Fibroblast of skin of scalp (primary cell): ENCODE data around the gene FKBP15. TPM values are rescaled to one million over a fixed set of nuclear protein-coding genes. Genes with fewer than 3 reads are reported as not detected.
"Not testable (repeated sequence)": the region's sequence is repeated elsewhere in the genome, so short reads cannot be mapped to it uniquely, and the experiment has no call there.

Source experiments
- DNase-seq: peaks from one replicate; pipeline ENCODE4 v3.0.0-alpha.2; 2013
- polyA plus RNA-seq, 2 experiments: library from polyadenylated mRNA; unstranded; fragments of 120-200 nt; gene quantifications; one replicate each; pipeline ENCODE4 v1.2.1, GENCODE V29; 2013; ENCODE audit not compliant: insufficient read length in 2 of 2

FKBP15 gene
- polyA plus RNA-seq (2013, experiment 1 of 2; ENCODE audit: insufficient read length), result 22.4 TPM
- 24.5 TPM for polyA plus RNA-seq (2013, experiment 2 of 2; ENCODE audit: insufficient read length)

- DNase-seq, result peak; percentile 99
These were observed at the start of gene FKBP15, which contains the start of gene SLC31A1 for GRCh38 chr9:113221003-113221799. FKBP15 (minus strand) TSS chr9:113221277; CDS start chr9:113221243, 34 bp downstream. SLC31A1 (plus strand) TSS chr9:113221544; CDS start chr9:113256149, 34,605 bp downstream.

DNA sequence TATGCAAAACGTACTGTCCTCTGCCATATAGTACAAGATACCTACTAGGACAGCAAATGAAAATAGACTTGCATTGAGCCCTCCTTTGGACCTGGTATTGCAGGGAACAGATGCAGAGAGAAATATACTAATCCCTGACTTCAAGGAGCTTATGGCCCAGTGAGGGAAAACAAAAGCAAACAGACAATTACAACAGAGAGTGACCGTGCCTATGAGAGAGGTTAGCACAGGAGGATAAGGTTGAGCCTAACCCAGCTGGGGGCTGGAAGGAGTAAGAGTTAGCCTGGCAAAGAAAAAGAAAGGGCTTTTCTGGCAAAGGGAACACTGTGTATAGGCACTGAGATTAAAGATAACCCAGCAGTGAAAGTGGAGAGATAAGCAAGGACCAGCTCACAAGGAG is 48.8 kb upstream of the FKBP15 start:
- no peak for DNase-seq

DNA sequence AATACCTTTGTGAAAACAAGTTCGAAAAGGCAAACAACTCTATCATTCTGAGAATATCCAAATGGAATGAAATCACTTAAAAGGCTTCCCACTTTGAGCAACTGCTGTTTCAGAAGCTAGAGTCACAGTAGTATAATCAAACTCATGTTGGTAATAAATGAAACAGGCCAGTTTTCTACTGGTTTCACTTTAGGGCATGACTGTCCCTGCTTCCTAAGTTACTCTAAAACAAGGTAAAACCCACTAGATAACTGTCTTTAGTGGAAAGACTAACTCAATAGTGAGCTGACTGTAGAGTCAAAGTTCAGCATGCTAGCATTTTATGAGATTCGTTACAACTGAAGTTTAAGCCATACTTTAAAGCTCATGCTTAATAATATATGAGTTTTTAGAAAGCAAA is 48.3 kb upstream of the FKBP15 start:
- no peak for DNase-seq

DNA sequence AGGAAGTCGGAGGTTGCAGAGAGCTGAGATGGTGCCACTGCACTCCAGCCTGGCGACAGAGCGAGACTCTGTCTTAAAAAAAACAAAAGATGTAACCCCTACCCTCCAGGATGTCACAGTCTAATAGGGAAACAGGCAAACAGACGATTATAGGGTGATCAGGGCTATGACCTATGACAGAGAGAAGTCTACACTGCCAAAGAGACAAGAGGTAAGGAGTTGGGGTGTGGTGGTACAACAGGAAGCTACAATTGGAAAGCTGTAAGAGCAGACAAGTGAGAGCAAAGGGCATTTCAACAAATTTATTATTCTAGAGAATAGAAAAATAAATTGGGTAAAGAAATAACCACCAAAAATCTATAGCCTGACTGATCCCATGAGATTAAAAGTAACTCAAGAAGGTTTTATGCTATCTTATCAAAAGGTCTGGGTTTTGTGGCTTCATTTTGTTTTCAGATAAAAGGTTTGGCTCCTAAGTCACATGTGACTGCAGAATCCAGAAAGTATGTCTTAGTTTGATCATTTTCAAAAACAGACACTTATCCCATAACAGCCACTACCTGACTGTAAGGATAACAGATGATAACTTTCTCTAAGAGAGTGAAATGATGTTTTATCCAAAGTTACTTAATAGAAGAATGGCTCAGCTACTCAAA is 47.0 kb upstream of the FKBP15 start:
- DNase-seq, result no peak

DNA sequence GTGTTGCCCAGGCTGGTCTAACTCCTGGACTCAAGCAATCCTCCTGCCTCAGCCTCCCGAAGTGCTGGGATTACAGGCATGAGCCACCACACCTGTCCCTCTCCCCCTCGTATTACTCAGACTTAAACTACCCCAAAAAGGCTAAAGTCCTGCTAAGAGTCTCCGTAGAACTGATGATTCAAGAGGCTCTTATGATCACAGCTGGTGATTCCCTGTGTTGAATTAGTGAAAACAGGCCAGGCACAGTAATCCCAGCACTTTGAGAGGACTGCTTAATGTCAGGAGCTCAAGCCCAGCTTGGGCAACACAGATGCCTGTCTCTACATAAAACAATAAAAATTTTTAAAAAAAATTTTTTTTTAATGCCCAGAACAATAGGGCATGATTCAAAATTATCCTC is 45.1 kb upstream of the FKBP15 start:
- DNase-seq, result no peak

- DNase-seq, result no peak
These were observed 41.0 kb upstream of the FKBP15 start for GRCh38 chr9:113261917-113262671.

DNA sequence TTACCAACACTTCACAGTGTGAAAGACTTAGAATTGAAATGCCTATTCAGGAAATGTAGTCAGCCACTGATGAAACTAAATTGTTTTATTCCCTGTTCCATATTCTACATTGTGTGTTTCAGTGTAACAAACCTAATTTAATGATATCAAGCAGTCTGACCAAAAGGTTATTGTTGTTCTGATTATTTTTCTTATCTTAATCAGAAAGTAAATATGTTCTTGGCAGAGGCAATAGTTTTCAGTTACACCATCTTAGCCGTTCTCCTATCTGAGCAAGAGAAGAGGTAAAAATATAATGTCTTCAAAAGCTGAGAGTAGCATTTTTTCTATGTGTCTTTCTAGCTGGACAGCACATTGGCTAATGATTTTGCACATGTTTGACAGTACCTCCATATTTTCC is 37.2 kb upstream of the FKBP15 start:
- no peak for DNase-seq

DNA sequence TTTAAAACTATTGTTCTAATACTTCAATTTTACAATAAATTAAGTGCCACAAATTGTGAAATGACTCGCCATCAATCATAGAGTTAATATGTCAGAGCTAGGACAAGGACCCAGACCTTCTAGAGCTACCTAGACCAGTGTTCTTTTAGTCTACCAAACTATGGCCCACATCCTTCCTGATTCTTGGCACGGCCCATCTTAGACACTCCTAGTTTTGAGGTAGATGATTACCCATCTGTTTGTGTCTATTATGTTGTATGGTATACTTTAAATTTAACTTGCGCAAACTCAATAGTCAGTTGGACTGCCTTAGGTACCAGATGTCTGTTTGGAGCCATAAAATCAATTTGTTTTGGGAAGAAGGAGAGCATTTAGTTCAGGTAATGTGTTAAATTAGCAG is 36.8 kb upstream of the FKBP15 start:
- no peak for DNase-seq

- no peak for DNase-seq
These were observed 34.4 kb upstream of the FKBP15 start for GRCh38 chr9:113255438-113255837.

GRCh38 chr9:113254991-113255390 is 33.9 kb upstream of the FKBP15 start:
- DNase-seq, result no peak

DNA sequence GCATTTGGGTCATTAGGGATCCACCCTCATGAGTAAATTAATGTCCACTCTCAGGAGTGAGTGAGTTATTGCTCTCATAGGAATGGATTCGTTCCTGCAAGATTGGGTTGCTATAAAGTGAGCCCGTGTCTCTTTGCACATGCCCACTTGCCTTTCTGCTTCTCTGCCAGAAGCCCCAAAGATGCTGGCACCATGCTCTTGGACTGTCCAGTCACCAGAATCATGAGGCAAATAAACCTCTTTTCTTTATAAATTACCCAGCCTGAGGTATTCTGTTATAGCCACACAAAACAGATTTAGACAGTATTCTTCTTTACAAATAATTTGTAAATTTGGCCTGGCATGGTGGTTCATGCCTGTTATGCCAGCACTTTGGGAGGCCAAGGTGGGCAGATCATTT is 29.7 kb upstream of the FKBP15 start:
- DNase-seq, result no peak

DNA sequence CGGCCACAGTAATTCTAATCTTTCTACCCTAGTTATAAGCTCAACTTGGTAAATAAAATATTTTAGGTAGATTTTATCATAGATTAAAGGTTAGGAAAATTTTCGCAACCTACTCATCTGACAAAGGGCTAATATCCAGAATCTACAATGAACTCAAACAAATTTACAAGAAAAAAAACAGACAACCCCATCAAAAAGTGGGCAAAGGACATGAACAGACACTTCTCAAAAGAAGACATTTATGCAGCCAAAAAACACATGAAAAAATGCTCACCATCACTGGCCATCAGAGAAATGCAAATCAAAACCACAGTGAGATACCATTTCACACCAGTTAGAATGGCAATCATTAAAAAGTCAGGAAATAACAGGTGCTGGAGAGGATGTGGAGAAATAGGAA is 28.6 kb upstream of the FKBP15 start:
- DNase-seq, result not testable (repeated sequence)

- no peak for DNase-seq
These were observed 26.6 kb upstream of the FKBP15 start for GRCh38 chr9:113247640-113248039.

DNA sequence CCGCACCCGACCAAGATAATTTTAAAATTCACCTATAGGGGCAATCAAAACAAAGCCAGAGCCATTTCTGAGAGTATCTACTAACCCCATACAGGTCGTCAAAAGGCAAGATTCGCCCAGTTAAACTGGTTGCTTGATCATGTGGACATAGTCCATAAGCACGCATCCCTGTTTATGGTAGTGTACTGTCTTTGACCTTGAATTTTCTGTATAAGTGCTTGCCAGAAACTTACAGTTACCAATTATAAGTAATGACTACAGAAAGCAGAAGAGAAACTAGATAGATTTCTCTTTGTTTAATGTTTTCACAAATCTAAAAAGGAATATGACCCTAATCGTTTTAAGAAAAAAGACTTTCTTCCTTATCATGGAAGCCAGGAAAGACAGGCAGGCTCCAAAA is 25.9 kb upstream of the FKBP15 start:
- no peak for DNase-seq

DNA sequence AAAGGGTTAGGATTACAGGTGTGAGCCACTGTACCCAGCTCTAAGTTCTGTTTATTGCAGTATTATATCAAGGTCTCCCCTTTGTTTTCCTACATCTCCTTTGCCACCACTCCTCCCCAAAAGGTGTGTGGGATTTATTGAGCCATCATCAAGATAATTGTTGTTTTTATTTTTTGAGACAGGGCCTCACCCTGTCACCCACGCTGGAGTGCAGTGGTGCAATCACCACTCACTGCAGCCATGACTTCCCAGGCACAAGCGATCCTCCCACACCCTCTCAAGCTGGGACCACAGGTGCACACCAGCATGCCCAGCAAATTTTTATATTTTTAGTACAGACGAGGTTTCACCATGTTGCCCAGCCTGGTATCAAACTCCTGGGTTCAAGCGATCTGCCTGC is 24.8 kb upstream of the FKBP15 start:
- no peak for DNase-seq

- no peak for DNase-seq
These were observed 23.5 kb upstream of the FKBP15 start for GRCh38 chr9:113244556-113244955.

DNA sequence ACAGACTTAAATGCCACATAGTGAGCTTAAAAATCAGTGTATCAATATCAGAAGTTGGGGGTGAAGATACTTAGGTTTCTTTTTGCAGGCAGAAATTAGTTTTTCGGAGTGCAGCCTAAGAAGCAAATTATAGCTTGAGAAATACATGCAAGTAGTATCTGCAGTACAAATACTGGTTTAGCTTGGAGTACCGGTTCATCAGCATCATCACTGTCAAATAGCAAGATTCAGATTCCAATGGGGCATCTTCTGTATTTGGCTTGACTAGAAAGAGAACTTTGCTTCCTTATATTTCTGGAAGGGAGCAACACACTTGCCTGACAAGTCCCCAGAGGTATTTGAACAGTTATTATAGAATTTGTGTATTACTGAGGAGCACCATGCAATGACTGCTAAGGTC is 20.1 kb upstream of the FKBP15 start:
- no peak for DNase-seq

DNA sequence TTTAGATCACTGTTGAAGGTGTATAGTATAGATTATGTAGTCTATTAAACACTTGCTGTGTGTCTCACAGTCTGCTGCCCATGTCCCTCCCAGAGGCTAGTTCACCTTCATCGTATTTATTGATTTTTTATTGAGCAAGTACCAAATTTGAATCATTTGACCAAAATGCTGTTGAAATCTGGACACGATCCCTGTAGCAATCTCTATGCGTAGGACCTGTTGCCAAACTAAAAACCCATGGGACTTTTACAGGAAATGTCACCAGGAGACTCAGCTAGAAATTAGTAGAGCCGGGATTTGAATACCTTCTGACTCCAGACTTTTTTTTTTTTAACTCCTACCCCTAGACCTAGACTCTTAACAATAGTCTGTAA is 17.8 kb upstream of the FKBP15 start:
- no peak for DNase-seq

- DNase-seq, result no peak
These were observed 17.3 kb upstream of the FKBP15 start for GRCh38 chr9:113238202-113238858.

DNA sequence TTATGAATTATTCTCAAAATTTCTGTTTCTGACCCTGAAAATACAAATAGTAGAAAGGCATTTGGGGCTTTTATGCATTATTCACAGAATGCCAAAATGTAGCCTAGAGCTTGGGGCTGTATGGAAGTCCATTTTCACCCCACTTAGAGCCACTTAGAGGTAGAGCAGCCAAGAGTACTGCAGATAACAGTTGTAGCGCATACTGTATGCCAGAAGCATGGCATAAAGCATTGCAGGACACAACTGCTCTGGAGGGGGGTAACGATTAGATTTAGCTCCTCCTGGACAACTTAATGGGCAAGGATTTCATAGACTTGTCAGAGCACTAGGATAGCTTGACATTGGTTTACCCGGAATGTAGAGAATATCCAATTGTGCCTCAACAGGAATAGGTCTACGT is 15.9 kb upstream of the FKBP15 start:
- DNase-seq, result no peak

DNA sequence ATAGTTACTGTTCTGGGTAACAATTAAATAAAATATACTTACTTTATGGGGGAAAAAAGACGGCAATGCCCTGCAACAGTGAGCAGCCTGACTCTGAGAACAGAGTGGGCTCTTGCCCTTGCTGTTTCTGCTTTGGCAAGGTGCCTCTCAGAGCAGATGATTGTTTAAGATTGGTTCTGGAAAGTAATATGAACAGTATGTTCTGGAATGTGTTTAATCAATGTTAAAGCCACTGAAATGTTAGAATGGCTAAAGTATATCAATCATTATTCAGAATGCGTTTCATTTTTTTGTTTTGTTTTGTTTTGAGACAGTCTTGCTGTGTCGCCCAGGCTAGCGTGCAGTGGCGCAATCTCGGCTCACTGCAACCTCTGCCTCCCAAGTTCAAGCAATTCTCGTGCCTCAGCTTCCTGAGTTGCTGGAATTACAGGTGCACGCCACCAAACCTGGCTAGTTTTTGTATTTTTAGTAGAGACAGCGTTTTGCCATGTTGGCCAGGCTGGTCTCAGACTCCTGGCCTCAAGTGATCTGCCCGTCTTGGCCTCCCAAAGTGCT is 14.7 kb upstream of the FKBP15 start:
- DNase-seq, result not testable (repeated sequence)

- DNase-seq, result no peak
These were observed 10.6 kb upstream of the FKBP15 start for GRCh38 chr9:113231701-113232100.
